Measurements from ENCODE around the gene SHC2.
A peak's percentile ranks its signal among the peaks of the same experiment; 100 is the strongest.

The SHC2 gene

GRCh38 chr19:460877-461720, at the start of gene SHC2:
Gene SHC2 (minus strand): TSS chr19:461033. CDS start chr19:460996, 37 bp downstream.
- DNase-seq (ENCODE audit: low read depth, low spot score) = no peak

GRCh38 chr19:508204-509150, 47.6 kb upstream of the SHC2 start:
- DNase-seq (ENCODE audit: low read depth, low spot score) = no peak

- peak; percentile 99 for DNase-seq (ENCODE audit: low read depth, low spot score)
Observed at GRCh38 chr19:507286-508203, 46.7 kb upstream of the SHC2 start, which contains the start of gene TPGS1. Gene TPGS1 (plus strand): TSS chr19:507497. CDS start chr19:507507, 10 bp downstream.

GRCh38 chr19:506404-507285, 45.8 kb upstream of the SHC2 start:
- peak; percentile 76 for DNase-seq (ENCODE audit: low read depth, low spot score)

GRCh38 chr19:504616-505015, 43.8 kb upstream of the SHC2 start:
- DNase-seq (ENCODE audit: low read depth, low spot score) = no peak

- DNase-seq (ENCODE audit: low read depth, low spot score) = no peak
Observed at GRCh38 chr19:501646-502045, 40.8 kb upstream of the SHC2 start.

- DNase-seq (ENCODE audit: low read depth, low spot score) = no peak
Observed at GRCh38 chr19:498977-499623, 38.3 kb upstream of the SHC2 start.

GRCh38 chr19:498511-498891, 37.7 kb upstream of the SHC2 start:
- DNase-seq (ENCODE audit: low read depth, low spot score) = no peak

GRCh38 chr19:497869-498510, 37.2 kb upstream of the SHC2 start:
- DNase-seq (ENCODE audit: low read depth, low spot score) = no peak

- no peak for DNase-seq (ENCODE audit: low read depth, low spot score)
Observed at GRCh38 chr19:497491-497868, 36.6 kb upstream of the SHC2 start.

- DNase-seq (ENCODE audit: low read depth, low spot score) = no peak
Observed at GRCh38 chr19:496986-497385, 36.2 kb upstream of the SHC2 start.

GRCh38 chr19:496112-496665, 35.4 kb upstream of the SHC2 start, which contains the start of gene MADCAM1:
Gene MADCAM1 (plus strand): TSS chr19:496486. CDS start chr19:496500, 14 bp downstream.
- no peak for DNase-seq (ENCODE audit: low read depth, low spot score)

- no peak for DNase-seq (ENCODE audit: low read depth, low spot score)
Observed at GRCh38 chr19:495402-496111, 34.7 kb upstream of the SHC2 start.

- DNase-seq (ENCODE audit: low read depth, low spot score) = no peak
Observed at GRCh38 chr19:495081-495401, 34.2 kb upstream of the SHC2 start.

- DNase-seq (ENCODE audit: low read depth, low spot score) = no peak
Observed at GRCh38 chr19:494171-495080, 33.6 kb upstream of the SHC2 start.

GRCh38 chr19:493391-494170, 32.7 kb upstream of the SHC2 start:
- DNase-seq (ENCODE audit: low read depth, low spot score) = no peak
